Measurements from ENCODE around the gene PPP2R3A. TPM values are rescaled to one million over a fixed set of nuclear protein-coding genes. Genes with fewer than 3 reads are reported as not detected.
"Not testable (repeated sequence)": the region's sequence is repeated elsewhere in the genome, so short reads cannot be mapped to it uniquely, and the experiment has no call there.

PPP2R3A gene
- total RNA-seq, 2 experiments from 2014 or later: 0.44 to 0.49 TPM

- DNase-seq: no peak
- H3K36me3 Mint-ChIP-seq: no peaks in the 10 kb centered on the region
- no peaks in the 10 kb centered on the region for H3K9me3 Mint-ChIP-seq
- H3K27me3 Mint-ChIP-seq: no peaks in the 10 kb centered on the region
- no peak overlapping the region for H3K4me3 Mint-ChIP-seq
- peaks cover 5% of the 10 kb centered on the region for H3K4me1 Mint-ChIP-seq
- no peak overlapping the region for H3K27ac Mint-ChIP-seq
These were observed 110.3 kb downstream of the PPP2R3A start for GRCh38 chr3:136075811-136076210.

GRCh38 chr3:136078421-136079364, 113.2 kb downstream of the PPP2R3A start:
- no peaks in the 10 kb centered on the region for H3K9me3 Mint-ChIP-seq
- H3K4me3 Mint-ChIP-seq: no peak overlapping the region
- H3K36me3 Mint-ChIP-seq: peaks cover 3% of the 10 kb centered on the region
- H3K27me3 Mint-ChIP-seq: no peaks in the 10 kb centered on the region
- H3K27ac Mint-ChIP-seq: no peak overlapping the region
- no peaks in the 10 kb centered on the region for H3K4me1 Mint-ChIP-seq
- no peak for DNase-seq

GRCh38 chr3:136083641-136084382, 118.3 kb downstream of the PPP2R3A start:
- not testable (repeated sequence) for H3K4me1 Mint-ChIP-seq, H3K27ac Mint-ChIP-seq, DNase-seq, H3K27me3 Mint-ChIP-seq, H3K4me3 Mint-ChIP-seq
- Mint-ChIP-seq H3K9me3 (peaks cover 13% of the 10 kb centered on the region), H3K36me3 (peaks cover 12% of the 10 kb centered on the region)

- not testable (repeated sequence) for H3K27ac Mint-ChIP-seq, H3K4me3 Mint-ChIP-seq, DNase-seq, H3K27me3 Mint-ChIP-seq, H3K4me1 Mint-ChIP-seq
- Mint-ChIP-seq H3K36me3 (peaks cover 12% of the 10 kb centered on the region), H3K9me3 (peaks cover 13% of the 10 kb centered on the region)
These were observed 119.5 kb downstream of the PPP2R3A start for GRCh38 chr3:136085067-136085466.

- H3K27ac Mint-ChIP-seq: no peak overlapping the region
- peaks cover 2% of the 10 kb centered on the region for H3K4me1 Mint-ChIP-seq
- no peak overlapping the region for H3K4me3 Mint-ChIP-seq
- no peaks in the 10 kb centered on the region for H3K27me3 Mint-ChIP-seq
- no peak for DNase-seq
- H3K9me3 Mint-ChIP-seq: no peaks in the 10 kb centered on the region
- H3K36me3 Mint-ChIP-seq: no peaks in the 10 kb centered on the region
These were observed 128.2 kb downstream of the PPP2R3A start for GRCh38 chr3:136093771-136094170.

- Mint-ChIP-seq H3K27me3 (no peaks in the 10 kb centered on the region), H3K9me3 (no peaks in the 10 kb centered on the region), H3K27ac (no peak overlapping the region), H3K36me3 (peaks cover 2% of the 10 kb centered on the region), H3K4me3 (no peak overlapping the region), H3K4me1 (peaks cover 16% of the 10 kb centered on the region)
- DNase-seq: no peak
These were observed 139.5 kb downstream of the PPP2R3A start for GRCh38 chr3:136105044-136105443.

GRCh38 chr3:136106101-136106500, 140.6 kb downstream of the PPP2R3A start:
- H3K4me3 Mint-ChIP-seq: no peak overlapping the region
- peaks cover 18% of the 10 kb centered on the region for H3K4me1 Mint-ChIP-seq
- peaks cover 2% of the 10 kb centered on the region for H3K36me3 Mint-ChIP-seq
- H3K9me3 Mint-ChIP-seq: no peaks in the 10 kb centered on the region
- H3K27me3 Mint-ChIP-seq: no peaks in the 10 kb centered on the region
- H3K27ac Mint-ChIP-seq: no peak overlapping the region
- DNase-seq: no peak

GRCh38 chr3:136109499-136109898, 144.0 kb downstream of the PPP2R3A start:
- Mint-ChIP-seq H3K4me1 (peaks cover 18% of the 10 kb centered on the region), H3K27ac (no peak overlapping the region), H3K9me3 (no peaks in the 10 kb centered on the region), H3K36me3 (peaks cover 2% of the 10 kb centered on the region), H3K4me3 (no peak overlapping the region), H3K27me3 (no peaks in the 10 kb centered on the region)
- no peak for DNase-seq

- no peak for DNase-seq
- Mint-ChIP-seq H3K27ac (no peak overlapping the region), H3K4me3 (no peak overlapping the region), H3K9me3 (no peaks in the 10 kb centered on the region), H3K36me3 (peaks cover 2% of the 10 kb centered on the region), H3K4me1 (peaks cover 14% of the 10 kb centered on the region), H3K27me3 (no peaks in the 10 kb centered on the region)
These were observed 145.0 kb downstream of the PPP2R3A start for GRCh38 chr3:136110481-136110880.

- no peaks in the 10 kb centered on the region for H3K27me3 Mint-ChIP-seq
These were observed 148.9 kb downstream of the PPP2R3A start for GRCh38 chr3:136114421-136114820.

GRCh38 chr3:136119332-136119731, 153.8 kb downstream of the PPP2R3A start:
- not testable (repeated sequence) for H3K4me3 Mint-ChIP-seq, DNase-seq, H3K36me3 Mint-ChIP-seq, H3K4me1 Mint-ChIP-seq, H3K9me3 Mint-ChIP-seq, H3K27ac Mint-ChIP-seq, H3K27me3 Mint-ChIP-seq

More at GRCh38 chr3:136114421-136114820, 148.9 kb downstream of the PPP2R3A start:
- H3K4me1 Mint-ChIP-seq: peaks cover 7% of the 10 kb centered on the region
- no peak overlapping the region for H3K4me3 Mint-ChIP-seq
- H3K9me3 Mint-ChIP-seq: peaks cover 3% of the 10 kb centered on the region
- H3K27ac Mint-ChIP-seq: no peak overlapping the region
- no peaks in the 10 kb centered on the region for H3K36me3 Mint-ChIP-seq
- no peak for DNase-seq

- not testable (repeated sequence) for H3K9me3 Mint-ChIP-seq, DNase-seq, H3K27ac Mint-ChIP-seq, H3K4me1 Mint-ChIP-seq, H3K27me3 Mint-ChIP-seq, H3K36me3 Mint-ChIP-seq, H3K4me3 Mint-ChIP-seq
These were observed 154.3 kb downstream of the PPP2R3A start for GRCh38 chr3:136119783-136120182.

- H3K4me1 Mint-ChIP-seq: no peaks in the 10 kb centered on the region
- DNase-seq: no peak
- H3K9me3 Mint-ChIP-seq: peaks cover 3% of the 10 kb centered on the region
These were observed 155.1 kb downstream of the PPP2R3A start for GRCh38 chr3:136120373-136121348.

GRCh38 chr3:136122006-136122405, 156.5 kb downstream of the PPP2R3A start:
- Mint-ChIP-seq H3K9me3 (peaks cover 3% of the 10 kb centered on the region), H3K27ac (no peak overlapping the region), H3K36me3 (no peaks in the 10 kb centered on the region), H3K4me3 (no peak overlapping the region), H3K27me3 (no peaks in the 10 kb centered on the region), H3K4me1 (no peaks in the 10 kb centered on the region)
- no peak for DNase-seq

More at GRCh38 chr3:136120373-136121348, 155.1 kb downstream of the PPP2R3A start:
- no peaks in the 10 kb centered on the region for H3K36me3 Mint-ChIP-seq
- no peak overlapping the region for H3K27ac Mint-ChIP-seq
- H3K4me3 Mint-ChIP-seq: no peak overlapping the region
- no peaks in the 10 kb centered on the region for H3K27me3 Mint-ChIP-seq

Data from activated naive CD8-positive, alpha-beta T cell treated with anti-CD3 and anti-CD28 coated beads for 36 hours (primary cell).